GM18873 (cell line): ENCODE results near the gene GLB1L3.

Experiments
- ATAC-seq: cut with Tn5 transposase; IDR thresholded peaks from one replicate; pipeline ENCODE4 v1.9.1; 2021; ENCODE audit warnings: mild to moderate bottlenecking, moderate library complexity, moderate number of reproducible peaks; ENCODE audit not compliant: unreplicated experiment, low FRiP score

The GLB1L3 gene

DNA sequence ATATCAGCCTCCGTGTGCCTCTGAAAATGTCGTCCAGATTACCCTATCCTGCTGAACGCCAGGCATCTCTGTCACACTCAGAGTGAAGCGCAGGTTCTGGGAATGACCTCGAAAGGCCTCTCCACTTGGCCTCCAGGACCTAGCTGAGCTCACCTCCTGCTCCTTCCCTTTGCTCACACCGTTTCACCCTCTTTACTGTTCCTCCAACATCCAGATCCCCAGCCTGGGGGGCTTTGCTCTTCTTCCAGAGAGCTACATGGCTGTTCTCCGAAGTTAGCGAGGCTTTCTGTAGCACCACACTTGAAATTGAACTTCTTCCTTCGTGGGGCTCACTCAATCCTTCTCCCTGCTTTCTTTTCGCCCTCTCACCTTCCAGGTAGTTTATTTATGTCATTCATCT lies 83.5 kb downstream of the GLB1L3 start:
- ATAC-seq: no peak

DNA sequence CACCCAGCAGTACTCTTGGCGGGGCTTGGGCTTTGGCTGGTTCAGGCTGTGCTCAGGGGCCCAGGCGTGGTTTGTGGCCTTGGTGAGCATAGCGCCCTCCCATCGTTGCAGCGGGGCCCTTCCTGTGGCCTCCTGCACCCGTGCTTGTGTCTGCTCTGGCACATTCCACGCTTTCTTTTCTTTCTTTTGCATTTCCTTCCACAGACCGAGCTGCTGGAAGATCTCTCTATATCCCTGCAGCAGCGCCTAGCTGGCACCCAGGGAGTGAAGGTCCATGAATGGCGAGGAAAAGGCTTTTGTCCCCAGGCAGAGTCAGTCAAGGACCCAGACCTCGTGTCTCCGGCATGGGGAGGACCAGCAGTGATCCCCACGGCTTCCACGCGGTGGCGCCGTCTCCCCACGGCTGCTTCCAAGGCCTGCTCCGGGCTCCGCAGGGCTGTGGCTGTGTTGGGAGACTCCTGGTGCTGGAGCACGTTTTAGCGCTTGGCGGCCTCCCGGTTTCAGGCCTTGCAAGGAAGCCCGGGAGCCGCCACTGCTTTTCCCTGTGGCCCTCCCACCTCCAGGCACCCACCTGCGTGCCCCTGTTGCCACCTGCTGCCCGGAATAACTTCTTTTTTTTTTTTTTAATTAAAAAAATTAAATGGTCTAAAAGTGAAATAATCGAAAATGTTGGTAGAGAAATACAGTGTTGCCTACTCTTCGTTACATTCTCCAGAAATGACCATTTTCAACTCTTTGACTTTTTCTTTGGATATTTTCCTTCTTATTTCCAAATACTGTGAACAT lies 84.1 kb downstream of the GLB1L3 start:
- no peak for ATAC-seq

- ATAC-seq: no peak
Measured at GRCh38 chr11:134361661-134362060, 85.5 kb downstream of the GLB1L3 start.

DNA sequence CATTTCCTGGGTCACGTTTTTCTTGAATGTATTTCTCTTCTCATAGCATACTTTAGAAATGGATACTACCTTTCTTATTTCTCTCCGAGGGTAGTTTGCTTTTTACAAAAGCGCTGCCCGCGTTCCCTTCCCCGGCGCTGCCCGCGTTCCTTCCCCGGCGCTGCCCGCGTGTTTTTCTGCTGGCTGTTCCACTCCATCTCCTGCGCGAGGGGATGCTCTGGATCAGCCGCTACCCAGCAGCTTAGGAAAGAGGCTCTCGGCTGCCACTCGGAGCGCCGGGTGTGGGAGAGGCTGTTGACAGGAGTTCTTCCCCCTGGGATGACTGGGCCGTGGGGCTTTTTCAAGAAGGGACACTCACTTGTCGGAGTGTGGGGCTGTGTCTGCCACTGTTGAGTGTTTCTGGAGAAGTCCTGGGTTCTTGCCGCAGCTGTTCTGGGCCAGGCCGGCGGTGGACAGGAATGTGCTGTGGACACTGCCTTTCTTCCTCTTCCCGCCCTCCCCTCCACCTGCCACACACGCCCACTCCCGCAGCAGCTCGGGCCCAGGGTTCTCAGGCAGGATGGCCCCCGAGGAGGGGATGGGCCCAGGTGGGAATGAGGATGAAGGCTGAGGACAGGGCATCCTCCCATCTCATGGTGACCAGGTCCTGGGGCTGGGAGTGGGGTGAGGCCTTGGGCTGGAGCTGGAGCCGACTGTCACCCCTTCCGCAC lies 86.2 kb downstream of the GLB1L3 start:
- no peak for ATAC-seq

DNA sequence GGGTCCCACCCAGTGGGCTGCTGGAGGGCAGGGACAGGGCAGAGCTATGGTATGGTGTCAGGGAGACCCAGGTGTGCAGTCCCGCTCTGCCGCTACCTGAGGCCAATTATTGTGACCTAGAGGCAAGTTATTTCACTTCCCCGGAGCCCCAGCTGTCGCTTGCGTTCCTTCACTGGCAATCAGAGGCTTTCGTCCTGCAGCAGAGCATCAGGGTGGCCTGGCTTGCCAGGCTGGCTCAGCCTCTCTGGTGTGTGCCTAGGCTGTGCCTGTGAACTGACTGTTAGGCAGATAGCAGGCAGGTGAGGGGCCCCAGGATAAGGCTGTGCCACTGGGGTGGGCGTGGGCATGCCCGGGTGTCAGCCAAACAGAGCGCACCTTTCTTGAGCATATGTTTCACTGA lies 87.0 kb downstream of the GLB1L3 start:
- ATAC-seq: no peak

DNA sequence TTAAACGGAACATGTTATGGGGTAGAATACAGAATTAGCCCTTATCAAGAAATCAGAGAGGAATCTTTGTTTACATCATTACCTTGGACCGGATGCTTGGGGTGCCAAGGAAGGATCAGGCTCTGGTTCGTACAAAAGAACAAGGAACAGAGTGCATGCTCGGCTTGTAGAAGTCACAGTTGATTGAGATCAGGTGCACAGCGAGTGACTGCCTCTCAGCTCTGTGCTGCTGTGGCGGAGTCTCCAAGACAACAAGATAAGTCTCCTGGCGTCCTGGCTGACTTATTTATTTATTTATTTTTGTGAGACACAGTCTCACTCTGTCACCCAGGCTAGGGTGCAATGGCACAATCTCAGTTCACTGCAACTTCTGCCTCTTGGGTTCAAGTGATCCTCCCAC lies 87.4 kb downstream of the GLB1L3 start:
- no peak for ATAC-seq

DNA sequence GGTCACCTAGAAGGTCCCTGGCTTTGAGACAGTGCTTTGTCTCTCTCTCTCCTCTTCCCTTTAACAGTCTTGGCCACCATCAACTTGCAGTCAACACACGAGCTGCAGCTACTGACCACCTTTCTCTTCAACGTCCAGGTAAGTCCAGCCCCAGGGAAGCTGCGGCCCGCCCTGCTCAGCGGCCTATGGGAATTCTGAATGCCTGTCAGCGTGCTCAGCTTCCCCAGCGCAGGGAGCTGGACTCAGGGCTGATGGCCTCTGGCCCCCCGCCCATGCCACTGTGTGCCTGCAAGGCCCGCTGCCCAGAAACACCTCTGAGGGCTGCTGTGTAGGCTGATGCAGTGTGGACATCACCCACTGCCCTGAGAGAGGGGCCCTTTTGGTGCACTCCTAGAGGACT lies 88.1 kb downstream of the GLB1L3 start:
- no peak for ATAC-seq

GRCh38 chr11:134365011-134365925 lies 89.1 kb downstream of the GLB1L3 start:
- ATAC-seq: no peak

GRCh38 chr11:134366254-134366653 lies 90.1 kb downstream of the GLB1L3 start:
- no peak for ATAC-seq

DNA sequence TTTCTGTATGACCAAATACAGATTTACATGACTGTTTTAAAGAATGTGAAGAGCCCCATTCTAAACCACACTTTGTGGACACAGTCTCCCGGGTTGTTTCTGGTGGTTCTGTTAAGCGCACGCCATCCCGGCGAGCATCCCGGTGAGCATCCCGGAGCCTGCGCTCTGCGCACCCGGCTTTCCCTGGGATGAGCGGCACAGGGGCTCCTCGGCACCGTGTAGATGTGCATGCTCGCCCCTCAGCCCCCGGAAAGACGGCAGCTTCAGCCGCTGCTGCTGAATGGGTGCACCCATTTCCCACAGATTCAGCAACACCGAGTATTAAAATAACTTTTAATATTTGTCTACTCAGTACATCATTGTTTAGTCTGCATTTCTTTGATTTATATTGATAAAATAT lies 91.6 kb downstream of the GLB1L3 start:
- ATAC-seq: no peak
